ENCODE results near the gene SPAG16.

GRCh38 chr2:213315168-213315876 lies 31.1 kb downstream of the SPAG16 start:
- TF ChIP-seq CTCF (IDR thresholded peaks at IDR 0.05) (no peak), POLR2AphosphoS5 (IDR thresholded peaks at IDR 0.05) (no peak), POLR2A (IDR thresholded peaks at IDR 0.05) (no peak)

Data from transverse colon (tissue), 4 donors.